GM10266 (cell line): Measurements from ENCODE around the gene KBTBD8.

Experiments
- DNase-seq: peaks from one replicate; pipeline ENCODE4 v3.0.0; 2012; ENCODE audit errors: extremely low spot score
- CTCF ChIP-seq: IDR thresholded peaks from 2 replicates; pipeline ENCODE4 v1.5.1; 2012; ENCODE audit warnings: mild to moderate bottlenecking, low read depth; ENCODE audit not compliant: control insufficient read depth, insufficient read depth; ENCODE audit errors: missing control alignments

KBTBD8 gene

GRCh38 chr3:67048715-67049074, 50.6 kb downstream of the KBTBD8 start:
- DNase-seq: peak; percentile 4
- no peak for TF ChIP-seq CTCF

GRCh38 chr3:67059443-67059842, 61.3 kb downstream of the KBTBD8 start:
- DNase-seq: no peak
- TF ChIP-seq CTCF: no peak
